Fibroblast of lung (primary cell): Measurements from ENCODE around the gene FRMD6.

Source experiments
- EZH2 ChIP-seq: IDR thresholded peaks from 2 replicates; pipeline ENCODE4 v1.5.1; 2012; ENCODE audit warnings: low read length, control low read depth, mild to moderate bottlenecking; ENCODE audit errors: missing control alignments
- TF ChIP-seq, protein P1 (sequence below), 2 donors: IDR thresholded peaks in 1 of 2; conservative IDR thresholded peaks in 1 of 2; 1 replicate in 1 of 2; 2 replicates in 1 of 2; pipeline ENCODE4 v1.5.1; 2011 to 2012; ENCODE audit warnings: low read length in 2 of 2, control low read depth in 1 of 2, inconsistent platforms in 1 of 2, low read depth in 1 of 2, mild to moderate bottlenecking in 1 of 2

DNA sequence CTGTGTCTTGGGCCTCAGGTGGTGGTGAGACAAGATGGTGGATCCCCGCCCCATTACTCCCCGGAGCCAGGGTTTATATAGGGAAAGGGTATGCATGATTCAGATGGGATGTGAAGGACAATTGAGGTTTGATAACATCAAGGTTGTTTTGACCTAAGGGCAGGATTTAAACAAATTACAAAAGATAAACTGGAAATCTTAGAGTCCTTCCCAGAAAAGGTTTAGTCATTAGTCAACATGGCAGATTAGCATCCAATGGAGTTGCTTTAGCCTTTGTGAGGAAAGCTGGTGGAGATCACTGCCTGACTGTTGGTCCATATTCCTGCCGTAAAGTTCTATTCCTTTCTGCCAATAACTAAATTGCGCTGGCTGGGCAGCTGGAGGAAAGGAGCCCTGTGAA lies 15.6 kb upstream of the FRMD6 start:
- TF ChIP-seq, protein P1, sequence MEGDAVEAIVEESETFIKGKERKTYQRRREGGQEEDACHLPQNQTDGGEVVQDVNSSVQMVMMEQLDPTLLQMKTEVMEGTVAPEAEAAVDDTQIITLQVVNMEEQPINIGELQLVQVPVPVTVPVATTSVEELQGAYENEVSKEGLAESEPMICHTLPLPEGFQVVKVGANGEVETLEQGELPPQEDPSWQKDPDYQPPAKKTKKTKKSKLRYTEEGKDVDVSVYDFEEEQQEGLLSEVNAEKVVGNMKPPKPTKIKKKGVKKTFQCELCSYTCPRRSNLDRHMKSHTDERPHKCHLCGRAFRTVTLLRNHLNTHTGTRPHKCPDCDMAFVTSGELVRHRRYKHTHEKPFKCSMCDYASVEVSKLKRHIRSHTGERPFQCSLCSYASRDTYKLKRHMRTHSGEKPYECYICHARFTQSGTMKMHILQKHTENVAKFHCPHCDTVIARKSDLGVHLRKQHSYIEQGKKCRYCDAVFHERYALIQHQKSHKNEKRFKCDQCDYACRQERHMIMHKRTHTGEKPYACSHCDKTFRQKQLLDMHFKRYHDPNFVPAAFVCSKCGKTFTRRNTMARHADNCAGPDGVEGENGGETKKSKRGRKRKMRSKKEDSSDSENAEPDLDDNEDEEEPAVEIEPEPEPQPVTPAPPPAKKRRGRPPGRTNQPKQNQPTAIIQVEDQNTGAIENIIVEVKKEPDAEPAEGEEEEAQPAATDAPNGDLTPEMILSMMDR (conservative IDR thresholded peaks at IDR 0.05 in 1 of 2, IDR thresholded peaks at IDR 0.05 in 1 of 2; ENCODE audit: low read depth in 1 of 2, low read length in 2 of 2) = no peak
- no peak for TF ChIP-seq EZH2
